GM23338 (cell line): ENCODE results near the gene TMEM45A. TPM values are rescaled to one million over a fixed set of nuclear protein-coding genes. Genes with fewer than 3 reads are reported as not detected.

Source experiments
- ATAC-seq: fragments of 200-7000 bp; cut with Tn5 transposase; 3 replicates; pipeline ENCODE4 v1.9.1; 2020
- DNase-seq: peaks from one replicate; pipeline ENCODE4 v3.0.0-alpha.2; 2015; ENCODE audit warnings: low spot score
- H2AFZ ChIP-seq: fragments of 200-600 bp; sonication (generic); 2 replicates; pipeline ENCODE4 v1.8.0; 2016; ENCODE audit warnings: antibody characterized with exemption, mild to moderate bottlenecking, moderate library complexity
- H3F3A ChIP-seq: fragments of 200-600 bp; sonication (generic); replicated peaks from 2 replicates; pipeline ENCODE4 v1.8.0; 2017; ENCODE audit warnings: antibody characterized with exemption, mixed run types, low read depth
- H3K27ac ChIP-seq: fragments of 200-600 bp; sonication (generic); 2 replicates; pipeline ENCODE4 v1.6.1; 2016; ENCODE audit warnings: low read depth
- H3K27me3 ChIP-seq: fragments of 200-600 bp; sonication (generic); 2 replicates; pipeline ENCODE4 v1.8.0; 2016; ENCODE audit warnings: mild to moderate bottlenecking, mixed run types, moderate library complexity; ENCODE audit not compliant: insufficient read depth
- H3K36me3 ChIP-seq: fragments of 200-600 bp; sonication (generic); 2 replicates; pipeline ENCODE4 v1.8.0; 2016; ENCODE audit warnings: mild to moderate bottlenecking; ENCODE audit not compliant: insufficient read depth
- H3K4me1 ChIP-seq: fragments of 200-600 bp; sonication (generic); 2 replicates; pipeline ENCODE4 v1.8.0; 2016; ENCODE audit warnings: mild to moderate bottlenecking, moderate library complexity; ENCODE audit not compliant: insufficient read depth
- H3K4me2 ChIP-seq: fragments of 200-600 bp; sonication (generic); 2 replicates; pipeline ENCODE4 v1.7.1; 2017; ENCODE audit warnings: mixed run types
- H3K4me3 ChIP-seq: fragments of 200-600 bp; sonication (generic); 2 replicates; pipeline ENCODE4 v1.6.1; 2016; ENCODE audit warnings: mixed run types
- H3K79me2 ChIP-seq: fragments of 200-600 bp; sonication (generic); replicated peaks from 2 replicates; pipeline ENCODE4 v1.8.0; 2017; ENCODE audit warnings: mild to moderate bottlenecking; ENCODE audit not compliant: insufficient read depth
- H3K9me2 ChIP-seq: fragments of 200-600 bp; sonication (generic); 2 replicates; pipeline ENCODE4 v1.8.0; 2017; ENCODE audit not compliant: insufficient read depth
- H4K20me1 ChIP-seq: fragments of 200-600 bp; sonication (generic); replicated peaks from 2 replicates; pipeline ENCODE4 v1.8.0; 2017; ENCODE audit warnings: mild to moderate bottlenecking; ENCODE audit not compliant: insufficient read depth
- H3K27ac Mint-ChIP-seq: 2 replicates; pipeline ENCODE4 v1.8.0; 2020; ENCODE audit warnings: inconsistent platforms, mild to moderate bottlenecking, moderate library complexity, mixed read lengths
- H3K27me3 Mint-ChIP-seq: 3 replicates; pipeline ENCODE4 v1.8.0; 2022; ENCODE audit warnings: low read depth, mild to moderate bottlenecking, moderate library complexity, mixed read lengths, inconsistent platforms; ENCODE audit not compliant: insufficient read depth, poor library complexity
- H3K36me3 Mint-ChIP-seq: 3 replicates; pipeline ENCODE4 v1.8.0; 2021; ENCODE audit warnings: low read depth, mild to moderate bottlenecking, inconsistent platforms, moderate library complexity, mixed read lengths
- H3K4me1 Mint-ChIP-seq: 3 replicates; pipeline ENCODE4 v1.8.0; 2020; ENCODE audit warnings: mild to moderate bottlenecking, inconsistent platforms, mixed read lengths
- H3K4me3 Mint-ChIP-seq: 3 replicates; pipeline ENCODE4 v1.8.0; 2021; ENCODE audit warnings: moderate library complexity, mild to moderate bottlenecking, inconsistent platforms, mixed read lengths
- H3K9me3 Mint-ChIP-seq: 3 replicates; pipeline ENCODE4 v1.8.0; 2020; ENCODE audit warnings: moderate library complexity, mild to moderate bottlenecking, inconsistent platforms, mixed read lengths
- CREB1 ChIP-seq: fragments of 250-450 bp; sonication (Bioruptor Pico); IDR thresholded peaks from 2 replicates; pipeline ENCODE4 v1.5.0; 2020; ENCODE audit warnings: low read depth, mild to moderate bottlenecking, moderate library complexity
- ETS1 ChIP-seq: IDR thresholded peaks from 2 replicates; pipeline ENCODE4 v1.6.1; 2016; ENCODE audit warnings: antibody characterized with exemption
- EZH2 ChIP-seq: fragments of 200-600 bp; sonication (generic); IDR thresholded peaks from one replicate; pipeline ENCODE4 v1.8.0; 2017; ENCODE audit warnings: antibody characterized with exemption, mild to moderate bottlenecking, low read depth; ENCODE audit not compliant: unreplicated experiment
- EZH2phosphoT487 ChIP-seq: fragments of 200-600 bp; sonication (generic); IDR thresholded peaks from one replicate; pipeline ENCODE4 v1.8.1; 2018; ENCODE audit warnings: antibody characterized with exemption; ENCODE audit not compliant: unreplicated experiment
- JUNB ChIP-seq: IDR thresholded peaks from one replicate; pipeline ENCODE4 v1.6.1; 2016; ENCODE audit warnings: antibody characterized with exemption; ENCODE audit not compliant: unreplicated experiment
- NANOG ChIP-seq: IDR thresholded peaks from 2 replicates; pipeline ENCODE4 v1.6.1; 2016; ENCODE audit warnings: antibody characterized with exemption, borderline replicate concordance
- REST ChIP-seq: IDR thresholded peaks from one replicate; pipeline ENCODE4 v1.6.1; 2018; ENCODE audit warnings: antibody characterized with exemption; ENCODE audit not compliant: unreplicated experiment
- ZNF462 ChIP-seq: fragments of 250-450 bp; sonication (Bioruptor Pico); IDR thresholded peaks from 2 replicates; pipeline ENCODE4 v1.5.0; 2020; ENCODE audit warnings: mild to moderate bottlenecking, moderate library complexity
- polyA plus RNA-seq: library from polyadenylated mRNA; unstranded; fragments of >200 nt; fragmentation: Nextera tagmentation; extraction: Ambion mirVana; gene quantifications from 2 replicates; pipeline ENCODE4 v1.2.1, GENCODE V29; 2016
- total RNA-seq: library from RNA; depleted of rRNA; stranded (reverse); fragments of >200 nt; shearing (Covaris generic); gene quantifications from 2 replicates; pipeline ENCODE4 v1.2.3, GENCODE V29; 2014

The TMEM45A gene
- total and polyA plus RNA-seq, 2 experiments from 2014 or later: 6.5 to 12.7 TPM

- no peak for TF ChIP-seq ETS1
Observed at GRCh38 chr3:100496711-100497261, 4.4 kb downstream of the TMEM45A start (continued).

- no peak overlapping the region for H3K27ac Mint-ChIP-seq
- no peak for ATAC-seq
- peaks cover 5% of the 10 kb centered on the region for H3K4me1 Mint-ChIP-seq
- H3K4me3 Mint-ChIP-seq: no peak overlapping the region
- no peak overlapping the region for H3K4me3 ChIP-seq
- no peaks in the 10 kb centered on the region for H3K9me3 Mint-ChIP-seq
- H3K36me3 Mint-ChIP-seq: no peaks in the 10 kb centered on the region
- H4K20me1 ChIP-seq: no peaks in the 10 kb centered on the region
- no peaks in the 10 kb centered on the region for H3F3A ChIP-seq
- no peak overlapping the region for H3K27ac ChIP-seq
- H3K36me3 ChIP-seq: no peaks in the 10 kb centered on the region
- peaks cover 6% of the 10 kb centered on the region; the same call in 1 of the 2 replicates for H3K9me2 ChIP-seq
- no peak for TF ChIP-seq NANOG
- TF ChIP-seq CREB1 (CRISPR knock-in tag): no peak
- no peak for TF ChIP-seq EZH2phosphoT487
- no peak for TF ChIP-seq EZH2
- no peak for TF ChIP-seq REST
- TF ChIP-seq JUNB: no peak
- TF ChIP-seq ZNF462 (CRISPR knock-in tag): no peak
- H3K27me3 Mint-ChIP-seq: peaks cover 2% of the 10 kb centered on the region
- no peak for DNase-seq
- no peak overlapping the region for H3K4me2 ChIP-seq
- H3K4me1 ChIP-seq: no peaks in the 10 kb centered on the region
- H3K79me2 ChIP-seq: no peaks in the 10 kb centered on the region
- H3K27me3 ChIP-seq: no peaks in the 10 kb centered on the region
- no peak overlapping the region for H2AFZ ChIP-seq
Observed at GRCh38 chr3:100499651-100500050, 7.2 kb downstream of the TMEM45A start.
